ENCODE results near the gene SKI. TPM values are rescaled to one million over a fixed set of nuclear protein-coding genes. Genes with fewer than 3 reads are reported as not detected.
A peak's percentile ranks its signal among the peaks of the same experiment; 100 is the strongest.

The SKI gene
- total and polyA plus RNA-seq, 2 of the 8 experiments (the other 6 are each of a cell fraction or from before 2014, with no cell fraction given) = 8.3 to 87.6 TPM

GRCh38 chr1:2257245-2257627, 29.1 kb downstream of the SKI start:
- H3K9ac ChIP-seq (replicated peaks in 1 of 4; ENCODE audit: extremely low read depth in 1 of 4, low read depth in 3 of 4, low read length in 3 of 4) = no peak overlapping the region
- no peaks in the 10 kb centered on the region for H3K23me2 ChIP-seq (ENCODE audit: low read depth, low read length)
- H3K27ac ChIP-seq (ENCODE audit: low read depth, low read length) = no peak overlapping the region
- H2BK20ac ChIP-seq (ENCODE audit: low read length) = no peak overlapping the region
- 0 out of 4 replicates have a peak, but pooled peaks cover 0 to 4% of the 10 kb centered on the region in 2 experiments for H3K9me3 ChIP-seq (ENCODE audit: insufficient read depth in 2 of 2, low read depth in 1 of 2, low read length in 1 of 2)
- ChIA-PET CTCF (ENCODE audit: partially characterized antibody) (interaction anchor here (0.6 to 2.1 kb wide), 3 partner anchors 31 to 125 kb away, joined by 3 to 6 read pairs (median 4); no protein-coding TSS in a partner anchor), POLR2A (ENCODE audit: partially characterized antibody) (no interaction called here)
- no peak overlapping the region for H3K4me2 ChIP-seq (ENCODE audit: insufficient read depth in 1 of 2, low read depth in 2 of 2, low read length in 2 of 2)
- no peak for FAIRE-seq
- peaks cover 45% of the 10 kb centered on the region for H3K79me1 ChIP-seq (ENCODE audit: low read depth, low read length)
- no peak for DNase-seq (ENCODE audit: low read depth in 1 of 2, low spot score in 2 of 2)
- peaks cover 0 to 13% (median 4%) of the 10 kb centered on the region in 4 experiments; a peak in 5 of 7 replicates for H3K4me1 ChIP-seq (replicated peaks in 1 of 4; ENCODE audit: control insufficient read depth in 3 of 4, insufficient read depth in 4 of 4, low read length in 3 of 4)
- no peak overlapping the region for H3K18ac ChIP-seq (ENCODE audit: extremely low read depth, low read length)
- no peak overlapping the region for H3K4ac ChIP-seq (replicated peaks; ENCODE audit: insufficient read length, low read depth, low read length)
- no peaks in the 10 kb centered on the region for H3K27me3 ChIP-seq (replicated peaks in 1 of 4; ENCODE audit: control insufficient read depth in 3 of 4, extremely low read depth in 1 of 4, insufficient read depth in 3 of 4, low read length in 3 of 4)
- H3K23ac ChIP-seq (ENCODE audit: insufficient read length) = no peak overlapping the region
- H2BK12ac ChIP-seq (ENCODE audit: low read depth, low read length) = no peak overlapping the region
- no peak overlapping the region for H3K4me3 ChIP-seq (ENCODE audit: extremely low read depth in 1 of 4, insufficient read depth in 2 of 4, low read depth in 3 of 4, low read length in 4 of 4)
- peaks cover 60 to 99% of the 10 kb centered on the region in 2 experiments for H3K79me2 ChIP-seq (ENCODE audit: control insufficient read depth in 1 of 2, insufficient read depth in 2 of 2, low read length in 2 of 2)
- no peak overlapping the region for H3K56ac ChIP-seq (replicated peaks; ENCODE audit: insufficient read length, low read depth, low read length)
- H4K5ac ChIP-seq (ENCODE audit: insufficient read length, low read depth, low read length) = no peak overlapping the region
- 89% methylated on average over 20 of the region's 20 CpGs; no CpG with 5 or more reads in 1 of the 2 experiments for WGBS, 2 experiments (ENCODE audit: extremely low coverage in 1 of 2, insufficient coverage in 1 of 2, insufficient read length in 1 of 2, insufficient replicate concordance in 2 of 2, low coverage in 1 of 2, low lambda C conversion rate in 2 of 2, missing lambda C conversion rate in 1 of 2)
- no peak overlapping the region for H4K91ac ChIP-seq (replicated peaks; ENCODE audit: insufficient read length, low read length)
- H4K8ac ChIP-seq (ENCODE audit: extremely low read depth, insufficient read depth, low read length) = peak overlapping the region; percentile 51; the same call in 1 of the 2 replicates
- no peak overlapping the region for H2BK120ac ChIP-seq (replicated peaks; ENCODE audit: low read depth, low read length)
- no peak overlapping the region for H2AFZ ChIP-seq (ENCODE audit: low read length)
- peaks cover 26 to 41% of the 10 kb centered on the region in 2 experiments for H4K20me1 ChIP-seq (replicated peaks in 1 of 2; ENCODE audit: control insufficient read depth in 1 of 2, insufficient read depth in 2 of 2, low read length in 2 of 2)
- H3K36me3 ChIP-seq (ENCODE audit: control insufficient read depth in 2 of 4, insufficient read depth in 4 of 4, low read length in 3 of 4) = no peaks in the 10 kb centered on the region
- no peak overlapping the region for H2BK15ac ChIP-seq (ENCODE audit: low read length)
- H3K14ac ChIP-seq (ENCODE audit: insufficient read length) = no peak overlapping the region
- H2BK5ac ChIP-seq (ENCODE audit: low read depth, low read length) = 0 out of 2 replicates have a peak overlapping the region, but pooled peaks have one; percentile 30
- no peak overlapping the region for H2AK5ac ChIP-seq (ENCODE audit: low read depth, low read length)
- TF ChIP-seq RFX5 (IDR thresholded peaks at IDR 0.05; ENCODE audit: borderline replicate concordance, low read depth, low read length) (no peak), TEAD4 (IDR thresholded peaks at IDR 0.05; ENCODE audit: low read depth, low read length) (no peak), TAF1 (IDR thresholded peaks at IDR 0.05; ENCODE audit: low read depth, low read length) (no peak), EP300 (IDR thresholded peaks at IDR 0.05; ENCODE audit: borderline replicate concordance in 1 of 2, low read depth in 2 of 2, low read length in 2 of 2) (no peak), RAD21 (IDR thresholded peaks at IDR 0.05 in 1 of 2, conservative IDR thresholded peaks at IDR 0.05 in 1 of 2; ENCODE audit: low read depth in 2 of 2, low read length in 2 of 2) (no peak; a peak in 1 of 4 replicates), CREB1 (IDR thresholded peaks at IDR 0.05) (no peak), RBBP5 (IDR thresholded peaks at IDR 0.05; ENCODE audit: borderline replicate concordance, low read depth, low read length) (no peak), RXRA (IDR thresholded peaks at IDR 0.05; ENCODE audit: insufficient read depth, low read depth, low read length) (no peak), E2F6 (IDR thresholded peaks at IDR 0.05) (no peak), POLR2A (IDR thresholded peaks at IDR 0.05; ENCODE audit: control extremely low read depth in 1 of 2, low read depth in 2 of 2, low read length in 2 of 2) (no peak), JUND (IDR thresholded peaks at IDR 0.05; ENCODE audit: low read length) (no peak), SRF (IDR thresholded peaks at IDR 0.05; ENCODE audit: low read depth, low read length) (no peak), HDAC6 (IDR thresholded peaks at IDR 0.05; ENCODE audit: low read depth, low read length) (no peak), NRF1 (IDR thresholded peaks at IDR 0.05; ENCODE audit: low read depth, low read length) (no peak)

Data from H1 (cell line).